ENCODE measurements around the gene ADA. TPM values are rescaled to one million over a fixed set of nuclear protein-coding genes. Genes with fewer than 3 reads are reported as not detected.

Gene ADA
- total RNA-seq, 1 donor from 2014 or later, result 11.4 TPM

DNA sequence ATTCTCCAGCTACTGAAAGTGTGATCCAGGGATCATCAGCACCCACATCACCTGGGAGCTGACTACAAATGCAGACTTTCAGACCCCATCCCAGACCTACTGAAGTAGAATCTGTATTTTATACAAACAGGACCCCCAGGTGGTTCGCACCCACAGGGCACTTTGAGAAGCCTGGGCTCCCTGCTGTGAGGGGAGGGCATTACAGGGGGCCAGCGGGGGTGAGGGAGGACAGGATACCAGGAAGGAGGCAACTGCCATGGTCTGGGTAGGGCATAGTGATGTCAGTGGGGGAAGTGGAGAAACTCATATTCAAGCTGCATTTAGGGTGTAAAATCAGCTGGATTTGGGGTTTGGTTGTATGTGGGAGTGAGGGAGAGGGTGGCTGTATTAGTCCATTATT is 2.0 kb upstream of the ADA start:
- H3K4me1 Mint-ChIP-seq (ENCODE audit: low read depth), result peaks cover 23% of the 10 kb centered on the region
- TF ChIP-seq, protein P1, sequence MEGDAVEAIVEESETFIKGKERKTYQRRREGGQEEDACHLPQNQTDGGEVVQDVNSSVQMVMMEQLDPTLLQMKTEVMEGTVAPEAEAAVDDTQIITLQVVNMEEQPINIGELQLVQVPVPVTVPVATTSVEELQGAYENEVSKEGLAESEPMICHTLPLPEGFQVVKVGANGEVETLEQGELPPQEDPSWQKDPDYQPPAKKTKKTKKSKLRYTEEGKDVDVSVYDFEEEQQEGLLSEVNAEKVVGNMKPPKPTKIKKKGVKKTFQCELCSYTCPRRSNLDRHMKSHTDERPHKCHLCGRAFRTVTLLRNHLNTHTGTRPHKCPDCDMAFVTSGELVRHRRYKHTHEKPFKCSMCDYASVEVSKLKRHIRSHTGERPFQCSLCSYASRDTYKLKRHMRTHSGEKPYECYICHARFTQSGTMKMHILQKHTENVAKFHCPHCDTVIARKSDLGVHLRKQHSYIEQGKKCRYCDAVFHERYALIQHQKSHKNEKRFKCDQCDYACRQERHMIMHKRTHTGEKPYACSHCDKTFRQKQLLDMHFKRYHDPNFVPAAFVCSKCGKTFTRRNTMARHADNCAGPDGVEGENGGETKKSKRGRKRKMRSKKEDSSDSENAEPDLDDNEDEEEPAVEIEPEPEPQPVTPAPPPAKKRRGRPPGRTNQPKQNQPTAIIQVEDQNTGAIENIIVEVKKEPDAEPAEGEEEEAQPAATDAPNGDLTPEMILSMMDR (IDR thresholded peaks at IDR 0.05), result no peak
- peak overlapping the region; percentile 29 for H3K4me3 Mint-ChIP-seq (ENCODE audit: unreplicated experiment)
- peaks cover 2% of the 10 kb centered on the region for H3K27me3 Mint-ChIP-seq (ENCODE audit: low read depth)
- H3K27ac Mint-ChIP-seq (ENCODE audit: unreplicated experiment), result no peak overlapping the region
- H3K9me3 Mint-ChIP-seq (ENCODE audit: low read depth), result no peaks in the 10 kb centered on the region
- no peak for DNase-seq (ENCODE audit: low spot score)
- H3K36me3 Mint-ChIP-seq (ENCODE audit: low read depth), result no peaks in the 10 kb centered on the region

DNA sequence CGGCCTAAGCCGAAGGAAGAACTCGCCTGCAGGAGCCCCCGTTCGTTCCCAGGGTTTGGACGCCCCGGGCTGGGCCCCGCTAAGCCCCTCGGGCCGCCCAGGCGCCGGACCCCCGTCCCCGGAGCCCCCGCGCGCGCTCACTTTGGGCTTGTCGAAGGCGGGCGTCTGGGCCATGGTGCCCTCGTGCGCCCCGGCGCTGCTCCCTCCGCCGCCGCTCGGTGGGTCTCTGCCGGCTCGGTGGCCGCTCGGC is 140 bp downstream of the ADA start:
- H3K4me3 Mint-ChIP-seq (ENCODE audit: unreplicated experiment), result peak overlapping the region; percentile 75
- H3K4me1 Mint-ChIP-seq (ENCODE audit: low read depth), result peaks cover 30% of the 10 kb centered on the region
- no peaks in the 10 kb centered on the region for H3K9me3 Mint-ChIP-seq (ENCODE audit: low read depth)
- no peak for DNase-seq (ENCODE audit: low spot score)
- peaks cover 2% of the 10 kb centered on the region for H3K27me3 Mint-ChIP-seq (ENCODE audit: low read depth)
- no peaks in the 10 kb centered on the region for H3K36me3 Mint-ChIP-seq (ENCODE audit: low read depth)
- no peak overlapping the region for H3K27ac Mint-ChIP-seq (ENCODE audit: unreplicated experiment)
- TF ChIP-seq, protein P1 (IDR thresholded peaks at IDR 0.05), result no peak

DNA sequence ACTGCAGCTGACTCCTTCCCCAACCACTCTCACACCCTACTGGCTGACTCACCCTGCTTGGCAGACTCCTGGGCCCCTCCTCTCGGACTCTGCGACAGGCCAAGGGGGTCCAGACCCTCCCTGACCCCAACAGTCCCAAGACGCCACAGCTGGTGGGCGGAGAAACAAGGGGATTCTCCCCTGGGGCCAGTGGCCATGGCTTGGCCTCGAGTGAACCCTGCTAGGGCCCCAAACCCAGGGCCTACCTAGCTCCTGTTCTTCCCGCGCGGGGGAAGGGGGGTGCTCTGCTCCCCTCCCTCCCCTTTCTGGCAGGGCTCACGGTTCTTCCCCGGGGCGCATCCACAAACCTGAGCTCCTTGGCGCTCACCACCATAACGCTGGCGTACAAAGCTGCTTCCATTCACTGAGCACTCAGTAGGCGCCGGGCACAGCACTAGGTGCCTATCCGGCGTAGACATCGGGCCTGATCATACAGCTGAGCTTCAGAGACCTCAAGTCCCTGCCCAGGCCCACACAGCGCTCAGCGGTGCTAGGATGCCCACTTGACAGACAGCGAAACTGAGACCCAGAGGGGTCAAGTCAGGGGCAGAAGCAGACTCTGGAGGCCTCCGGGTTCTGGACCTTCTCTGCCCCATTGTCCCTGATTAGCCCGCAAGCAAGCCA is 597 bp downstream of the ADA start:
- no peak overlapping the region for H3K27ac Mint-ChIP-seq (ENCODE audit: unreplicated experiment)
- peaks cover 35% of the 10 kb centered on the region for H3K4me1 Mint-ChIP-seq (ENCODE audit: low read depth)
- no peak for DNase-seq (ENCODE audit: low spot score)

DNA sequence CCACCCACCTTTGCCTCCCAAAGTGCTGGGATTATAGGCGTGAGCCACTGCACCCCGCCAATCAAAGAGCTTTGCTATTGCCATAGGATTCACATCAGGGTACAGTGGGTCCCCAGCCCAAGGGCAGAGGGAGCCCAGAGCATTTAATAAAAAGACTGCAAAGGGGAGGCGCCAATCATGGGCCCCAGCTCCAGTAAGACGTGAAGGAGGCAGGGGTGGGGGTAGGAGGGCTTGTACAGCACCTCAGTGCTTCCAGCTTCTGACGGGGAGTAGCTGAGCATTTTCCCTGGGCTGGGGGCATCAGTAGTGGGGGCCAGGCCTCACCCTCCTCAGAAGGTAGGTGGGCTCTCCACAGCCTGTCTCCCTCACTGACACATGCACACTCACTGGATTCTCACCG is 1.5 kb downstream of the ADA start:
- Mint-ChIP-seq H3K36me3 (ENCODE audit: low read depth) (no peaks in the 10 kb centered on the region), H3K4me3 (ENCODE audit: unreplicated experiment) (no peak overlapping the region), H3K9me3 (ENCODE audit: low read depth) (no peaks in the 10 kb centered on the region), H3K4me1 (ENCODE audit: low read depth) (peaks cover 37% of the 10 kb centered on the region), H3K27me3 (ENCODE audit: low read depth) (peaks cover 2% of the 10 kb centered on the region), H3K27ac (ENCODE audit: unreplicated experiment) (no peak overlapping the region)
- no peak for DNase-seq (ENCODE audit: low spot score)
- TF ChIP-seq, protein P1 (IDR thresholded peaks at IDR 0.05), result no peak

More for the DNA sequence above, 597 bp downstream of the ADA start:
- no peaks in the 10 kb centered on the region for H3K36me3 Mint-ChIP-seq (ENCODE audit: low read depth)
- TF ChIP-seq, protein P1 (IDR thresholded peaks at IDR 0.05), result no peak
- peaks cover 2% of the 10 kb centered on the region for H3K27me3 Mint-ChIP-seq (ENCODE audit: low read depth)
- no peaks in the 10 kb centered on the region for H3K9me3 Mint-ChIP-seq (ENCODE audit: low read depth)
- peak overlapping the region; percentile 62 for H3K4me3 Mint-ChIP-seq (ENCODE audit: unreplicated experiment)

DNA sequence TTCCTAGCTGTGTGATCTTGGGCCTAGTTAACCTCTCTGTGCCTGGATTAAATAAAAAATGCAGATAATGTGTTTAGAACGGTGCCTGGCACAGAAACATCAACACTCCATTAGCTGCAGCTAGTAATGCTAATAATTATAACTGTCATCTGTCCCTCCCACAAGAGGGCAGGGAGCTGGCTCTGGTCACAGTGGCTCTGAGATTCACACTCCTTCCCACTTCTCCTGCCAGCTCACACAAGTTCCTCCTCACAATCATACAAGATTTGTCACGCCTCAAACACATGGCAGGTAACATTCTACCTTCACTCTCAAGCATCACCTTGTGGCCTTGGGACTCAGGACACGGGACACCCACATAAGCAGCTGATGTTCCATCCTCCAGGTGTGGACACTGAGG is 2.4 kb downstream of the ADA start:
- Mint-ChIP-seq H3K36me3 (ENCODE audit: low read depth) (no peaks in the 10 kb centered on the region), H3K27ac (ENCODE audit: unreplicated experiment) (no peak overlapping the region), H3K4me3 (ENCODE audit: unreplicated experiment) (no peak overlapping the region), H3K4me1 (ENCODE audit: low read depth) (peaks cover 43% of the 10 kb centered on the region), H3K9me3 (ENCODE audit: low read depth) (no peaks in the 10 kb centered on the region), H3K27me3 (ENCODE audit: low read depth) (peaks cover 2% of the 10 kb centered on the region)
- TF ChIP-seq, protein P1 (IDR thresholded peaks at IDR 0.05), result no peak
- no peak for DNase-seq (ENCODE audit: low spot score)

All from chondrocyte (in vitro differentiated cells).